H9 (cell line): ENCODE measurements around the gene GPATCH11. TPM values are rescaled to one million over a fixed set of nuclear protein-coding genes. Genes with fewer than 3 reads are reported as not detected.

Experiments
- DNase-seq: peaks from one replicate; pipeline ENCODE4 v3.0.0-alpha.2; 2017
- H2AFZ ChIP-seq: one replicate; pipeline ENCODE4 v1.6.1; 2013; ENCODE audit warnings: mild to moderate bottlenecking, low read length, control low read depth, moderate library complexity
- H2AK5ac ChIP-seq: 2 replicates; pipeline ENCODE4 v1.6.1; 2013; ENCODE audit warnings: low read length, control low read depth, mixed read lengths; ENCODE audit not compliant: insufficient read length
- H2BK120ac ChIP-seq: one replicate; pipeline ENCODE4 v1.6.1; 2013; ENCODE audit warnings: low read depth, mild to moderate bottlenecking, low read length, control low read depth, inconsistent platforms; ENCODE audit not compliant: poor library complexity, severe bottlenecking
- H2BK12ac ChIP-seq: 2 replicates; pipeline ENCODE4 v1.6.1; 2013; ENCODE audit warnings: low read length, control low read depth, mixed read lengths, low read depth; ENCODE audit not compliant: insufficient read length
- H2BK15ac ChIP-seq: 2 replicates; pipeline ENCODE4 v1.6.1; 2013; ENCODE audit warnings: low read depth, low read length, control low read depth
- H2BK20ac ChIP-seq: one replicate; pipeline ENCODE4 v1.6.1; 2013; ENCODE audit warnings: low read depth, mild to moderate bottlenecking, low read length, control low read depth, inconsistent platforms; ENCODE audit not compliant: poor library complexity, severe bottlenecking
- H2BK5ac ChIP-seq: 2 replicates; pipeline ENCODE4 v1.6.1; 2013; ENCODE audit warnings: low read length, control low read depth, mixed read lengths; ENCODE audit not compliant: insufficient read length
- H3K14ac ChIP-seq: 2 replicates; pipeline ENCODE4 v1.6.1; 2013; ENCODE audit warnings: low read length, control low read depth; ENCODE audit not compliant: insufficient read depth
- H3K18ac ChIP-seq: 2 replicates; pipeline ENCODE4 v1.6.1; 2013; ENCODE audit warnings: low read depth, mild to moderate bottlenecking, mixed read lengths, low read length, control low read depth; ENCODE audit not compliant: insufficient read length
- H3K23ac ChIP-seq: 2 replicates; pipeline ENCODE4 v1.6.1; 2013; ENCODE audit warnings: low read length, control low read depth, mixed read lengths, low read depth; ENCODE audit not compliant: insufficient read length
- H3K23me2 ChIP-seq: 2 replicates; pipeline ENCODE4 v1.6.1; 2013; ENCODE audit warnings: low read depth, mild to moderate bottlenecking, mixed read lengths, low read length, control low read depth; ENCODE audit not compliant: insufficient read length, poor library complexity, severe bottlenecking
- H3K27ac ChIP-seq: 2 replicates; pipeline ENCODE4 v1.5.1; 2013; ENCODE audit warnings: low read length, control low read depth, mixed read lengths, low read depth; ENCODE audit not compliant: insufficient read length
- H3K27me3 ChIP-seq: 2 replicates; pipeline ENCODE4 v1.6.1; 2013; ENCODE audit warnings: low read length, control low read depth, inconsistent platforms; ENCODE audit not compliant: insufficient read depth
- H3K4ac ChIP-seq: 2 replicates; pipeline ENCODE4 v1.6.1; 2013; ENCODE audit warnings: low read depth, mild to moderate bottlenecking, control low read depth, inconsistent platforms, low read length, moderate library complexity
- H3K4me1 ChIP-seq: 2 replicates; pipeline ENCODE4 v1.6.1; 2013; ENCODE audit warnings: low read length, control low read depth, inconsistent platforms; ENCODE audit not compliant: insufficient read depth
- H3K4me2 ChIP-seq: 2 replicates; pipeline ENCODE4 v1.6.1; 2013; ENCODE audit warnings: low read length, control low read depth, mixed read lengths; ENCODE audit not compliant: insufficient read length, insufficient read depth
- H3K56ac ChIP-seq: 2 replicates; pipeline ENCODE4 v1.6.1; 2013; ENCODE audit warnings: low read depth, mild to moderate bottlenecking, mixed read lengths, low read length, control low read depth; ENCODE audit not compliant: insufficient read length
- H3K79me1 ChIP-seq: 2 replicates; pipeline ENCODE4 v1.6.1; 2013; ENCODE audit warnings: low read depth, mild to moderate bottlenecking, moderate library complexity, low read length, control low read depth, inconsistent platforms; ENCODE audit not compliant: insufficient read depth, poor library complexity, severe bottlenecking
- H3K79me2 ChIP-seq: 2 replicates; pipeline ENCODE4 v1.6.1; 2013; ENCODE audit warnings: low read length, control low read depth, inconsistent platforms; ENCODE audit not compliant: insufficient read depth
- H3K9ac ChIP-seq: 2 replicates; pipeline ENCODE4 v1.6.1; 2013; ENCODE audit warnings: low read length, control low read depth, mixed read lengths; ENCODE audit not compliant: insufficient read length; ENCODE audit errors: extremely low read depth
- H3K9me3 ChIP-seq: one replicate; pipeline ENCODE4 v1.6.1; 2013; ENCODE audit warnings: low read depth, low read length, inconsistent platforms; ENCODE audit not compliant: control insufficient read depth
- H3T11ph ChIP-seq: one replicate; pipeline ENCODE4 v1.6.1; 2013; ENCODE audit warnings: mild to moderate bottlenecking, low read length, control low read depth, inconsistent platforms
- H4K20me1 ChIP-seq: one replicate; pipeline ENCODE4 v1.6.1; 2013; ENCODE audit not compliant: control insufficient read depth, insufficient read length, insufficient read depth
- H4K5ac ChIP-seq: 2 replicates; pipeline ENCODE4 v1.6.1; 2013; ENCODE audit warnings: low read depth, mild to moderate bottlenecking, mixed read lengths, low read length, control low read depth; ENCODE audit not compliant: insufficient read length
- H4K8ac ChIP-seq: replicated peaks from 2 replicates; pipeline ENCODE4 v1.6.1; 2013; ENCODE audit warnings: low read length, control low read depth, mixed read lengths, low read depth; ENCODE audit not compliant: insufficient read length
- H4K91ac ChIP-seq: 2 replicates; pipeline ENCODE4 v1.6.1; 2013; ENCODE audit warnings: low read depth, mild to moderate bottlenecking, moderate library complexity, mixed read lengths, low read length, control low read depth; ENCODE audit not compliant: insufficient read length
- H3K27ac Mint-ChIP-seq, 3 experiments: 2 replicates in 2 of 3; 3 replicates in 1 of 3; pipeline ENCODE4 v1.8.0; 2020 to 2021; ENCODE audit warnings: mixed read lengths in 3 of 3, mild to moderate bottlenecking in 1 of 3, moderate library complexity in 1 of 3
- H3K27me3 Mint-ChIP-seq: 2 replicates; pipeline ENCODE4 v1.8.0; 2021; ENCODE audit warnings: low read depth, mild to moderate bottlenecking, moderate library complexity, mixed read lengths
- H3K36me3 Mint-ChIP-seq, 3 experiments: 2 replicates in 2 of 3; 3 replicates in 1 of 3; pipeline ENCODE4 v1.8.0; 2020 to 2021; ENCODE audit warnings: low read depth in 3 of 3, mixed read lengths in 3 of 3; ENCODE audit not compliant: insufficient read depth in 1 of 3
- H3K4me1 Mint-ChIP-seq, 2 experiments: 2 replicates each; pipeline ENCODE4 v1.8.0; 2020; ENCODE audit warnings: mixed read lengths in 2 of 2
- H3K4me3 Mint-ChIP-seq, 2 experiments: 2 replicates in 1 of 2; 3 replicates in 1 of 2; pipeline ENCODE4 v1.8.0; 2020 to 2021; ENCODE audit warnings: mild to moderate bottlenecking in 2 of 2, mixed read lengths in 2 of 2, moderate library complexity in 1 of 2
- H3K9me3 Mint-ChIP-seq, 2 experiments: 2 replicates in 1 of 2; 3 replicates in 1 of 2; pipeline ENCODE4 v1.8.0; 2020; ENCODE audit warnings: mild to moderate bottlenecking in 2 of 2, mixed read lengths in 2 of 2, moderate library complexity in 1 of 2
- WGBS: extraction: QIAGEN DNeasy Blood & Tissue Kit; methylation state at CpG from one replicate; pipeline ENCODE4 v1.1.7; 2013; ENCODE audit warnings: missing lambda C conversion rate, low lambda C conversion rate, mixed read lengths; ENCODE audit not compliant: insufficient read length; ENCODE audit errors: extremely low coverage; 5-methylcytosine and 5-hydroxymethylcytosine counted together
- total RNA-seq: library from RNA; stranded (reverse); gene quantifications from 2 replicates; pipeline ENCODE4 v1.2.1, GENCODE V29; 2021
- TF ChIP-seq, protein P1 (sequence below): fragments of 200-600 bp; sonication (generic); conservative IDR thresholded peaks from 3 replicates; pipeline ENCODE4 v1.8.0; 2021; ENCODE audit warnings: antibody characterized with exemption, mild to moderate bottlenecking

Gene GPATCH11
- total RNA-seq, 1 experiment from 2014 or later, result 3.1 TPM

DNA sequence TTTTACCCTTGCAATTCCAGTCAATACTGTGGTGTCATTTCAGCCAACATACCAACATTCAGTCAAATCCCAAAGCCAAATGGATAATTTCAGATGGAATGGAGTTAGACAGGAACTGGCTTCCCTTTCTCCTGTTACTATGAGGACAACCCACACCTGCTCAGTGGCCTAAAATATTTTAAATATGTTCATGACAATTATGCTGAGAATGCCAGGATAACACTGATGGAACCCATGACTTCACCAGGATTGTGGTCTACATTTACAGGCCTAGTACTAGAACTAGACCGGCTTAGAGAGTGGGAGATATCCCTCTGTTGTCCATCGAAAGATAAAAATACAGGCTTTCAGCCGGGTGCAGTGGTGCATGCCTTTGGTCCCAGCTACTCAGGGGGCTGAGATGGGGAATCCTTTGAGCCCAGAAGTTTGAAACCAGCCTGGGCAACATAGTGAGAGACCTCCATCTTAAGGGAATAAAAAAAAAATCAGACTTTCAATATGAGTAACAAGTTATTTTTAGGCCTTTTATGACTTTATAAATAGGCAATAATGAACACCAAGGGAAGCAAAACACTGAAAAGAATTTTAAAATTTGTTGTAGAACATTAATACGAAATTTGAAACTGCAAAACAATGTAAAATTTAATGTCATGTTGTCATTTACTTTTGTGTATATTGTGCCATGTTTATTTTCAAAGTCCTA is 14.2 kb downstream of the GPATCH11 start:
- Histone ChIP-seq H3K27ac (no peak overlapping the region), H3K23ac (no peak overlapping the region), H3T11ph (no peak overlapping the region), H3K56ac (no peak overlapping the region), H3K4me1 (no peaks in the 10 kb centered on the region), H2AK5ac (no peak overlapping the region), H3K79me2 (no peaks in the 10 kb centered on the region), H3K18ac (no peak overlapping the region), H4K91ac (no peak overlapping the region), H4K20me1 (no peaks in the 10 kb centered on the region), H3K9me3 (no peaks in the 10 kb centered on the region), H3K14ac (no peak overlapping the region), H3K79me1 (no peaks in the 10 kb centered on the region), H2BK20ac (no peak overlapping the region), H4K5ac (no peak overlapping the region), H3K23me2 (no peaks in the 10 kb centered on the region), H2BK15ac (no peak overlapping the region), H3K9ac (no peak overlapping the region), H3K4me2 (no peak overlapping the region), H2BK5ac (no peak overlapping the region), H2AFZ (no peak overlapping the region), H3K4ac (no peak overlapping the region), H4K8ac (no peak overlapping the region), H2BK12ac (no peak overlapping the region), H3K27me3 (no peaks in the 10 kb centered on the region), H2BK120ac (no peak overlapping the region)
- H3K27ac Mint-ChIP-seq, result no peak overlapping the region
- DNase-seq, result no peak
- no peaks in the 10 kb centered on the region for H3K27me3 Mint-ChIP-seq
- no peaks in the 10 kb centered on the region for H3K4me1 Mint-ChIP-seq
- no peaks in the 10 kb centered on the region for H3K9me3 Mint-ChIP-seq
- TF ChIP-seq, protein P1, sequence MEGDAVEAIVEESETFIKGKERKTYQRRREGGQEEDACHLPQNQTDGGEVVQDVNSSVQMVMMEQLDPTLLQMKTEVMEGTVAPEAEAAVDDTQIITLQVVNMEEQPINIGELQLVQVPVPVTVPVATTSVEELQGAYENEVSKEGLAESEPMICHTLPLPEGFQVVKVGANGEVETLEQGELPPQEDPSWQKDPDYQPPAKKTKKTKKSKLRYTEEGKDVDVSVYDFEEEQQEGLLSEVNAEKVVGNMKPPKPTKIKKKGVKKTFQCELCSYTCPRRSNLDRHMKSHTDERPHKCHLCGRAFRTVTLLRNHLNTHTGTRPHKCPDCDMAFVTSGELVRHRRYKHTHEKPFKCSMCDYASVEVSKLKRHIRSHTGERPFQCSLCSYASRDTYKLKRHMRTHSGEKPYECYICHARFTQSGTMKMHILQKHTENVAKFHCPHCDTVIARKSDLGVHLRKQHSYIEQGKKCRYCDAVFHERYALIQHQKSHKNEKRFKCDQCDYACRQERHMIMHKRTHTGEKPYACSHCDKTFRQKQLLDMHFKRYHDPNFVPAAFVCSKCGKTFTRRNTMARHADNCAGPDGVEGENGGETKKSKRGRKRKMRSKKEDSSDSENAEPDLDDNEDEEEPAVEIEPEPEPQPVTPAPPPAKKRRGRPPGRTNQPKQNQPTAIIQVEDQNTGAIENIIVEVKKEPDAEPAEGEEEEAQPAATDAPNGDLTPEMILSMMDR, result no peak
- WGBS, result no CpG with 5 or more reads among the region's 4 CpGs
- peaks cover 0 to 12% (median 8%) of the 10 kb centered on the region in 3 experiments; a peak in 3 of 7 replicates for H3K36me3 Mint-ChIP-seq
- H3K4me3 Mint-ChIP-seq, result no peak overlapping the region
